Progenitor cell of endocrine pancreas (in vitro differentiated cells): ENCODE data around the gene ME3. TPM values are rescaled to one million over a fixed set of nuclear protein-coding genes. Genes with fewer than 3 reads are reported as not detected.

Experiments used
- DNase-seq: peaks from one replicate; pipeline ENCODE4 v3.0.0; 2021; ENCODE audit warnings: low spot score; ENCODE audit not compliant: unreplicated experiment
- H3K27ac Mint-ChIP-seq: 2 replicates; pipeline ENCODE4 v1.8.0; 2021; ENCODE audit warnings: mild to moderate bottlenecking, moderate library complexity, mixed read lengths
- H3K27me3 Mint-ChIP-seq: 2 replicates; pipeline ENCODE4 v1.8.0; 2021; ENCODE audit warnings: mixed read lengths
- H3K36me3 Mint-ChIP-seq: 2 replicates; pipeline ENCODE4 v1.8.0; 2022; ENCODE audit warnings: mixed read lengths; ENCODE audit not compliant: insufficient read depth
- H3K4me1 Mint-ChIP-seq: 2 replicates; pipeline ENCODE4 v1.8.0; 2021; ENCODE audit warnings: low read depth, mixed read lengths
- H3K4me3 Mint-ChIP-seq: 2 replicates; pipeline ENCODE4 v1.8.0; 2021; ENCODE audit warnings: low read depth, mild to moderate bottlenecking, moderate library complexity, mixed read lengths
- H3K9me3 Mint-ChIP-seq: 2 replicates; pipeline ENCODE4 v1.8.0; 2021; ENCODE audit warnings: low read depth, mixed read lengths
- CTCF ChIP-seq: fragments of 200-600 bp; sonication (generic); IDR thresholded peaks from one replicate; pipeline ENCODE4 v1.5.0; 2021; ENCODE audit warnings: antibody characterized with exemption, mild to moderate bottlenecking; ENCODE audit not compliant: unreplicated experiment
- total RNA-seq: library from RNA; stranded (reverse); gene quantifications from 2 replicates; pipeline ENCODE4 v1.2.1, GENCODE V29; 2021

The ME3 gene
- total RNA-seq, 1 donor from 2014 or later = 8.6 TPM

- Mint-ChIP-seq H3K4me1 (peaks cover 22% of the 10 kb centered on the region), H3K36me3 (no peaks in the 10 kb centered on the region), H3K4me3 (no peak overlapping the region), H3K9me3 (no peaks in the 10 kb centered on the region), H3K27ac (no peak overlapping the region), H3K27me3 (no peaks in the 10 kb centered on the region)
- no peak for DNase-seq
- TF ChIP-seq CTCF = no peak
These were observed 83.2 kb downstream of the ME3 start for GRCh38 chr11:86589204-86589603.

- DNase-seq = no peak
These were observed 83.8 kb downstream of the ME3 start for GRCh38 chr11:86588566-86589090.

GRCh38 chr11:86587264-86588193 lies 84.9 kb downstream of the ME3 start:
- Mint-ChIP-seq H3K9me3 (no peaks in the 10 kb centered on the region), H3K4me3 (no peak overlapping the region), H3K27ac (no peak overlapping the region), H3K36me3 (no peaks in the 10 kb centered on the region), H3K27me3 (no peaks in the 10 kb centered on the region), H3K4me1 (peaks cover 19% of the 10 kb centered on the region)
- TF ChIP-seq CTCF = no peak
- DNase-seq = no peak

More at GRCh38 chr11:86588566-86589090, 83.8 kb downstream of the ME3 start:
- Mint-ChIP-seq H3K36me3 (no peaks in the 10 kb centered on the region), H3K27me3 (no peaks in the 10 kb centered on the region), H3K9me3 (no peaks in the 10 kb centered on the region), H3K27ac (no peak overlapping the region), H3K4me1 (peaks cover 22% of the 10 kb centered on the region), H3K4me3 (no peak overlapping the region)
- no peak for TF ChIP-seq CTCF

- Mint-ChIP-seq H3K4me3 (no peak overlapping the region), H3K9me3 (no peaks in the 10 kb centered on the region), H3K27me3 (no peaks in the 10 kb centered on the region), H3K27ac (no peak overlapping the region), H3K36me3 (no peaks in the 10 kb centered on the region), H3K4me1 (peaks cover 17% of the 10 kb centered on the region)
- TF ChIP-seq CTCF = no peak
- DNase-seq = no peak
These were observed 86.1 kb downstream of the ME3 start for GRCh38 chr11:86586307-86586706.

- DNase-seq = no peak
- Mint-ChIP-seq H3K4me3 (no peak overlapping the region), H3K4me1 (peaks cover 24% of the 10 kb centered on the region), H3K36me3 (no peaks in the 10 kb centered on the region), H3K27ac (peak overlapping the region; percentile 34), H3K9me3 (no peaks in the 10 kb centered on the region), H3K27me3 (no peaks in the 10 kb centered on the region)
- TF ChIP-seq CTCF = no peak
These were observed 89.5 kb downstream of the ME3 start for GRCh38 chr11:86582898-86583297.
